B cell (primary cell): ENCODE data around the gene TTLL5. TPM values are rescaled to one million over a fixed set of nuclear protein-coding genes. Genes with fewer than 3 reads are reported as not detected.

Experiments
- ATAC-seq: fragments of 200-7000 bp; cut with Tn5 transposase; one replicate; pipeline ENCODE4 v1.10.0; 2021; ENCODE audit warnings: low read depth, mild to moderate bottlenecking, moderate number of reproducible peaks, moderate library complexity
- CTCF ChIA-PET: fragments of 350-600 bp; sonication (Branson Sonifier 250); formaldehyde crosslinking; loops from one replicate; lab custom pipeline; 2021; ENCODE audit warnings: antibody characterized with exemption, inconsistent platforms; lab: Charles Lee
- POLR2A ChIA-PET: fragments of 350-600 bp; sonication (Branson Sonifier 250); formaldehyde crosslinking; loops from one replicate; lab custom pipeline; 2021; ENCODE audit warnings: antibody characterized with exemption; lab: Charles Lee
- DNase-seq: peaks from one replicate; pipeline ENCODE4 v3.0.0; 2013
- H2AFZ ChIP-seq: 2 replicates; pipeline ENCODE4 v1.6.1; 2012; ENCODE audit warnings: mild to moderate bottlenecking, low read depth, low read length; ENCODE audit not compliant: insufficient read depth, poor library complexity, severe bottlenecking
- H3K27ac ChIP-seq, 2 donors: 1 replicate in 1 of 2; 2 replicates in 1 of 2; pipeline ENCODE4 v1.5.1; 2012 to 2013; ENCODE audit warnings: low read length in 2 of 2, mild to moderate bottlenecking in 2 of 2, moderate library complexity in 1 of 2
- H3K27me3 ChIP-seq, 4 experiments: fragments of 200-600 bp in 1 of 4; sonication (generic) in 1 of 4; replicated peaks in 1 of 4; 1 replicate in 2 of 4; 2 replicates in 2 of 4; pipeline versions ENCODE4 v1.6.1 to v1.7.0; 2013 to 2016; ENCODE audit warnings: low read length in 3 of 4, mild to moderate bottlenecking in 2 of 4, mixed read lengths in 1 of 4, moderate library complexity in 1 of 4; ENCODE audit not compliant: insufficient read depth in 4 of 4, control insufficient read depth in 3 of 4; ENCODE audit errors: control extremely low read depth in 1 of 4
- H3K36me3 ChIP-seq, 2 experiments: replicated peaks in 1 of 2; 1 replicate in 1 of 2; 2 replicates in 1 of 2; pipeline versions ENCODE4 v1.6.1 to v1.7.1; 2013; ENCODE audit warnings: low read length in 1 of 2; ENCODE audit not compliant: insufficient read depth in 2 of 2, control insufficient read depth in 1 of 2; ENCODE audit errors: control extremely low read depth in 1 of 2, extremely low read depth in 1 of 2
- H3K4me1 ChIP-seq, 2 donors: fragments of 200-600 bp in 1 of 2; sonication (generic) in 1 of 2; 1 replicate in 1 of 2; 2 replicates in 1 of 2; pipeline versions ENCODE4 v1.5.1 to v1.6.1; 2013 to 2017; ENCODE audit warnings: low read length in 2 of 2; ENCODE audit not compliant: control insufficient read depth in 2 of 2, insufficient read depth in 2 of 2
- H3K4me2 ChIP-seq: replicated peaks from 2 replicates; pipeline ENCODE3; 2012; ENCODE audit warnings: mild to moderate bottlenecking, low read depth, low read length; ENCODE audit not compliant: poor library complexity, severe bottlenecking
- H3K4me3 ChIP-seq, 5 experiments: fragments of 200-600 bp in 1 of 5; sonication (generic) in 1 of 5; 1 replicate in 3 of 5; 2 replicates in 2 of 5; pipeline versions ENCODE4 v1.5.1 to v1.7.0; 2011 to 2016; ENCODE audit warnings: low read length in 4 of 5, mild to moderate bottlenecking in 4 of 5, low read depth in 2 of 5, control low read depth in 1 of 5, moderate library complexity in 1 of 5; ENCODE audit not compliant: insufficient read depth in 1 of 5; ENCODE audit errors: control extremely low read depth in 1 of 5, extremely low read depth in 1 of 5
- H3K79me2 ChIP-seq: fragments of 200-600 bp; sonication (generic); one replicate; pipeline ENCODE4 v1.6.0; 2016; ENCODE audit warnings: low read length; ENCODE audit not compliant: control insufficient read depth, insufficient read depth
- H3K9ac ChIP-seq: fragments of 200-600 bp; sonication (generic); 2 replicates; pipeline ENCODE4 v1.6.1; 2017; ENCODE audit warnings: mild to moderate bottlenecking, low read length, moderate library complexity
- H3K9me3 ChIP-seq, 3 donors: one replicate each; pipeline versions ENCODE4 v1.6.1 to v1.7.1; 2013; ENCODE audit warnings: low read length in 2 of 3; ENCODE audit not compliant: control insufficient read depth in 2 of 3, insufficient read depth in 1 of 3; ENCODE audit errors: control extremely low read depth in 1 of 3
- H4K20me1 ChIP-seq: 2 replicates; pipeline ENCODE4 v1.6.0; 2012; ENCODE audit warnings: mild to moderate bottlenecking, low read length; ENCODE audit not compliant: insufficient read depth, control insufficient read depth, poor library complexity, severe bottlenecking
- H3K27ac Mint-ChIP-seq: one replicate; pipeline ENCODE4 v1.8.0; 2021; ENCODE audit warnings: mixed read lengths
- H3K27me3 Mint-ChIP-seq: one replicate; pipeline ENCODE4 v1.8.0; 2021; ENCODE audit warnings: mixed read lengths
- H3K4me1 Mint-ChIP-seq: one replicate; pipeline ENCODE4 v1.8.0; 2021; ENCODE audit warnings: mixed read lengths
- H3K4me3 Mint-ChIP-seq: one replicate; pipeline ENCODE4 v1.8.0; 2021; ENCODE audit warnings: mixed read lengths
- H3K9me3 Mint-ChIP-seq: one replicate; pipeline ENCODE4 v1.8.0; 2022; ENCODE audit warnings: mixed read lengths; ENCODE audit not compliant: insufficient read depth
- EZH2 ChIP-seq: IDR thresholded peaks from 2 replicates; pipeline ENCODE4 v1.6.1; 2012; ENCODE audit warnings: borderline replicate concordance, low read depth, mild to moderate bottlenecking, moderate library complexity, low read length; ENCODE audit not compliant: insufficient read depth, poor library complexity, severe bottlenecking
- WGBS: methylation state at CpG from one replicate; pipeline ENCODE4 v1.1.5; 2013; ENCODE audit warnings: missing lambda C conversion rate; ENCODE audit not compliant: insufficient coverage; 5-methylcytosine and 5-hydroxymethylcytosine counted together
- intact Hi-C: fragments of 100-400 bp; cut with micrococcal nuclease; formaldehyde crosslinking; loops from one replicate; pipeline ENCODE4 v1.10.0; 2022
- polyA plus RNA-seq: library from polyadenylated mRNA; depleted of rRNA; stranded (reverse); fragments of >200 nt; gene quantifications from 2 replicates; pipeline ENCODE4 v1.2.3, GENCODE V29; 2012
- total RNA-seq, 2 donors: library from RNA; stranded (reverse); fragments of 120-200 nt in 1 of 2; gene quantifications; 1 replicate in 1 of 2; 2 replicates in 1 of 2; pipeline versions ENCODE4 v1.2.3 to v1.2.4, GENCODE V29; 2013 to 2022
- TF ChIP-seq, protein P1 (sequence below): fragments of 200-600 bp; IDR thresholded peaks from one replicate; pipeline ENCODE4 v1.8.0; 2022; ENCODE audit warnings: antibody characterized with exemption, mild to moderate bottlenecking

Gene TTLL5
- total and polyA plus RNA-seq, 2 donors (not counting 1 experiment from before 2014, with no cell fraction given): 10.9 to 50.9 TPM

DNA sequence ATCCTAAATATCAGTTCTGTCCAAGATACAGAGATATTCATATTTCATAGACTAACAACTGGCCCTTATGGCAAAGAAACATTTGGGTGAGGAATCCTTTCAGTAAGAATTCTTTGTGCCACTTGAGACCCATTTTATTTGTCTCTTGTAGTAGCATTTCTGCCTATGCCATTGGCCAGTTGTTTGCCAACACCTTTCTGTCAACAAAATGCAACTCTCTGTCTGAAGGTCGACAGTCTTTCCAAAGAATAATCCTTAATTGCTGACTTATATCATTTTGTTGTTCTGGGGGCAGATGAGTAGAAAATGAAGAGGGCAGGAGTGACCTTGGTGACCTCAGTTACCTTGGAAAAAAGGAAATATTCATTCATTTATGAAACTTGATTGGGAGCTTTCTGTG lies 335.4 kb downstream of the TTLL5 start:
- no CpG with 5 or more reads among the region's 1 CpG for WGBS
- H3K4me2 ChIP-seq: no peak overlapping the region
- H2AFZ ChIP-seq: no peak overlapping the region
- no peak overlapping the region for H3K27ac ChIP-seq
- H3K36me3 ChIP-seq: peaks cover 0 to 27% of the 10 kb centered on the region in 2 experiments
- TF ChIP-seq, protein P1, sequence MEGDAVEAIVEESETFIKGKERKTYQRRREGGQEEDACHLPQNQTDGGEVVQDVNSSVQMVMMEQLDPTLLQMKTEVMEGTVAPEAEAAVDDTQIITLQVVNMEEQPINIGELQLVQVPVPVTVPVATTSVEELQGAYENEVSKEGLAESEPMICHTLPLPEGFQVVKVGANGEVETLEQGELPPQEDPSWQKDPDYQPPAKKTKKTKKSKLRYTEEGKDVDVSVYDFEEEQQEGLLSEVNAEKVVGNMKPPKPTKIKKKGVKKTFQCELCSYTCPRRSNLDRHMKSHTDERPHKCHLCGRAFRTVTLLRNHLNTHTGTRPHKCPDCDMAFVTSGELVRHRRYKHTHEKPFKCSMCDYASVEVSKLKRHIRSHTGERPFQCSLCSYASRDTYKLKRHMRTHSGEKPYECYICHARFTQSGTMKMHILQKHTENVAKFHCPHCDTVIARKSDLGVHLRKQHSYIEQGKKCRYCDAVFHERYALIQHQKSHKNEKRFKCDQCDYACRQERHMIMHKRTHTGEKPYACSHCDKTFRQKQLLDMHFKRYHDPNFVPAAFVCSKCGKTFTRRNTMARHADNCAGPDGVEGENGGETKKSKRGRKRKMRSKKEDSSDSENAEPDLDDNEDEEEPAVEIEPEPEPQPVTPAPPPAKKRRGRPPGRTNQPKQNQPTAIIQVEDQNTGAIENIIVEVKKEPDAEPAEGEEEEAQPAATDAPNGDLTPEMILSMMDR: no peak
- no peak for TF ChIP-seq EZH2
- no peak overlapping the region for H3K4me3 ChIP-seq
- ChIA-PET CTCF (interaction anchor here (1.3 to 2.3 kb wide), 2 partner anchors 17 to 90 kb away, joined by 3 to 5 read pairs; no protein-coding TSS in a partner anchor), POLR2A (no interaction called here)
- no peaks in the 10 kb centered on the region for H3K79me2 ChIP-seq
- no peaks in the 10 kb centered on the region for H3K27me3 ChIP-seq
- no peak for DNase-seq
- no peaks in the 10 kb centered on the region for H3K27me3 Mint-ChIP-seq
- H3K27ac Mint-ChIP-seq: no peak overlapping the region
- intact Hi-C loops: no loop called here
- no peaks in the 10 kb centered on the region for H4K20me1 ChIP-seq
- H3K4me3 Mint-ChIP-seq: no peak overlapping the region
- no peak overlapping the region for H3K9ac ChIP-seq
- peaks cover 0 to 3% of the 10 kb centered on the region in 2 donors for H3K4me1 ChIP-seq
- peaks cover 6% of the 10 kb centered on the region for H3K4me1 Mint-ChIP-seq
- H3K9me3 ChIP-seq: no peaks in the 10 kb centered on the region
- no peaks in the 10 kb centered on the region for H3K9me3 Mint-ChIP-seq
- no peak for ATAC-seq

DNA sequence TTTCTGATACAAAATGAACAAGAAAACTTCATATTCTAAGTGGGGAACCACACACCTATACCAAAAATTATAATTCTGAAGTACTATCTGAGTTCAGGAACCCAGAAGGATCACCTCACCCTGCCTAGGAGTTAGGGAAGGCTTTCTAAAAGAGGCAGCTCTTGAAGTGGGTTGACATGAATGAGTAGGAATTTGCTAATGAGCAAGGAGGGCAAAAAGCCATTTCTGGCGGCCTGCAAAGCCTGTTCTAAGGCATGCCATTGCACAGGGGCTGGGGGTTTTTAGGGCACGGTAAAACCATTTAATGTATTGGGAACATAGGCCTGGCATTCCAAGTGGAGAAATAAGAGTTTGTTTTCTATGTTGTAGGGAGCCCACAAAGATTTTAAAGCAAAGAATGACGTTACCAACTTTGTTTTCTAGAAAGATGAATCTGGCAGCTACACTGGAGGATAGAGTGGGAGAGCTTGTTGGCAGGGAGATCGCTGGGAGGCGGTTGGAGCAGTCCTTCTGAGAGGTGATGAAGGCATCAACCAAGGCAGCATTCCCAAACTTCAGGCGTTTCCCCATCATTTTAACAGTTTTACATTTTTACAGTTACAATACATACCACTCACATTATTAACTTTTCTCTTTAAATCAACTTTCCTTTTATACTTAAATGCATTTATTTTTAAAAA lies 338.6 kb downstream of the TTLL5 start:
- ChIA-PET POLR2A (no interaction called here), CTCF (interaction anchor here (0.7 kb wide), 1 partner anchor 1718 kb away, joined by 4 read pairs; no protein-coding TSS in a partner anchor)
- Histone ChIP-seq H3K9me3 (peaks cover 0 to 9% (median 4%) of the 10 kb centered on the region in 3 donors), H3K36me3 (peaks cover 3 to 34% of the 10 kb centered on the region in 2 experiments), H3K4me2 (no peak overlapping the region), H4K20me1 (no peaks in the 10 kb centered on the region), H3K27me3 (no peaks in the 10 kb centered on the region), H3K4me3 (no peak overlapping the region), H3K4me1 (no peaks in the 10 kb centered on the region), H2AFZ (no peak overlapping the region), H3K79me2 (no peaks in the 10 kb centered on the region), H3K9ac (no peak overlapping the region), H3K27ac (no peak overlapping the region)
- WGBS: 97% methylated on average over 5 of the region's 6 CpGs
- Mint-ChIP-seq H3K4me3 (no peak overlapping the region), H3K9me3 (peaks cover 3% of the 10 kb centered on the region), H3K27ac (no peak overlapping the region), H3K27me3 (no peaks in the 10 kb centered on the region), H3K4me1 (no peaks in the 10 kb centered on the region)
- intact Hi-C loops: no loop called here
- DNase-seq: no peak
- no peak for ATAC-seq
- TF ChIP-seq EZH2: no peak
- TF ChIP-seq, protein P1: no peak
